ENCODE results near the gene FAHD1. TPM values are rescaled to one million over a fixed set of nuclear protein-coding genes. Genes with fewer than 3 reads are reported as not detected.

Gene FAHD1
- total and polyA plus RNA-seq, 9 of the 15 experiments (the other 6 are each of a cell fraction or from before 2014, with no cell fraction given) = 2.2 to 20.9 (median 10.7) TPM

DNA sequence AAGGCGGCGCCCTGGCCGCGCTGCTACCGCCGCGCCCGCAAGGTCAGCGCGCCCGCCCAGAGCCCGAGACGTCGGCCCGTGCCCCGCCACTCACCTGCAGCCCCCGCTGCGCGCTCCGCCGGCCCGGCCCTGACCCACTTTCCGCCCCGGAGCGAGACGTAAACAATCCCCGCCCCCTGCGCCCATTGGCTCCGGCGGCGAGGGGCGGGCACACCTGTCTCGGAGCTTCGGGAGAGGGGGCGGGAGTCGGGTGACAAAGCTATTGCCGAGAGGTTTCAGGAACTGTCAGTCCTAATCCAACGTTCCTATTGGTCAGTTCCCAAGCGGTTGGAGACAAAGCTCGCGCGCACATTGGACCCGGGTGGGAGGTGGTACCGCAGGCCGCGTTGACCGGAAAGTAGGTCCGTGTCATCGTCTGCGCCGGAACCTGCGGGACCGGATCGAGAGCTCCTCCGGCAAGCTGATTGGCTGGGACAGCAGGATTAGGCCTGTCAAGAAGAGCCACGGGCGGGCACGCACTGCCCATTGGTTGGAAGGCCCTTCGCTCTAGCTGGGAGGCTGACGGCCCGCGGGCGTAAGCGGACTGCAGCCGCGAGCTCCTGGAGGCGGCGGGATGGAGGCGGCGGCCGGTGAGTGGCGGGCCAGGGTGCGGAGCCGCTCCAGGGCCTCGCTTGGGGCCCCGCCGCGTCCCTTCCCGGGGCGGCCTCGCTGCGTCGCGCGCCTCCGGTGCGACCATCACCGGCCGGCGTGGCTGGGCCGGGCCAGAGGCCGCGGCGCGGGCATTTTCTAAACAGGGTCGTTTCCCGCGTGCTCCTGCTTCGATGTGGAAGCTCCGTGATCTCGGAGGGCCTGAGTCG lies 44.4 kb upstream of the FAHD1 start, which contains the start of the genes NUBP2 and SPSB3 (continued):
- TF ChIP-seq, protein P1, sequence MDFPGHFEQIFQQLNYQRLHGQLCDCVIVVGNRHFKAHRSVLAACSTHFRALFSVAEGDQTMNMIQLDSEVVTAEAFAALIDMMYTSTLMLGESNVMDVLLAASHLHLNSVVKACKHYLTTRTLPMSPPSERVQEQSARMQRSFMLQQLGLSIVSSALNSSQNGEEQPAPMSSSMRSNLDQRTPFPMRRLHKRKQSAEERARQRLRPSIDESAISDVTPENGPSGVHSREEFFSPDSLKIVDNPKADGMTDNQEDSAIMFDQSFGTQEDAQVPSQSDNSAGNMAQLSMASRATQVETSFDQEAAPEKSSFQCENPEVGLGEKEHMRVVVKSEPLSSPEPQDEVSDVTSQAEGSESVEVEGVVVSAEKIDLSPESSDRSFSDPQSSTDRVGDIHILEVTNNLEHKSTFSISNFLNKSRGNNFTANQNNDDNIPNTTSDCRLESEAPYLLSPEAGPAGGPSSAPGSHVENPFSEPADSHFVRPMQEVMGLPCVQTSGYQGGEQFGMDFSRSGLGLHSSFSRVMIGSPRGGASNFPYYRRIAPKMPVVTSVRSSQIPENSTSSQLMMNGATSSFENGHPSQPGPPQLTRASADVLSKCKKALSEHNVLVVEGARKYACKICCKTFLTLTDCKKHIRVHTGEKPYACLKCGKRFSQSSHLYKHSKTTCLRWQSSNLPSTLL (IDR thresholded peaks at IDR 0.05) = peak; percentile 96
- no peak for TF ChIP-seq ELF4 (CRISPR knock-in tag; IDR thresholded peaks at IDR 0.05)
- no peak for TF ChIP-seq U2AF2 (optimal IDR thresholded peaks at IDR 0.05; ENCODE audit: low read depth, low read length)
- TF ChIP-seq, protein P2, sequence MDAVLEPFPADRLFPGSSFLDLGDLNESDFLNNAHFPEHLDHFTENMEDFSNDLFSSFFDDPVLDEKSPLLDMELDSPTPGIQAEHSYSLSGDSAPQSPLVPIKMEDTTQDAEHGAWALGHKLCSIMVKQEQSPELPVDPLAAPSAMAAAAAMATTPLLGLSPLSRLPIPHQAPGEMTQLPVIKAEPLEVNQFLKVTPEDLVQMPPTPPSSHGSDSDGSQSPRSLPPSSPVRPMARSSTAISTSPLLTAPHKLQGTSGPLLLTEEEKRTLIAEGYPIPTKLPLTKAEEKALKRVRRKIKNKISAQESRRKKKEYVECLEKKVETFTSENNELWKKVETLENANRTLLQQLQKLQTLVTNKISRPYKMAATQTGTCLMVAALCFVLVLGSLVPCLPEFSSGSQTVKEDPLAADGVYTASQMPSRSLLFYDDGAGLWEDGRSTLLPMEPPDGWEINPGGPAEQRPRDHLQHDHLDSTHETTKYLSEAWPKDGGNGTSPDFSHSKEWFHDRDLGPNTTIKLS (IDR thresholded peaks at IDR 0.05; ENCODE audit: borderline replicate concordance, low read depth) = peak; percentile 90
- TF ChIP-seq, protein P3, sequence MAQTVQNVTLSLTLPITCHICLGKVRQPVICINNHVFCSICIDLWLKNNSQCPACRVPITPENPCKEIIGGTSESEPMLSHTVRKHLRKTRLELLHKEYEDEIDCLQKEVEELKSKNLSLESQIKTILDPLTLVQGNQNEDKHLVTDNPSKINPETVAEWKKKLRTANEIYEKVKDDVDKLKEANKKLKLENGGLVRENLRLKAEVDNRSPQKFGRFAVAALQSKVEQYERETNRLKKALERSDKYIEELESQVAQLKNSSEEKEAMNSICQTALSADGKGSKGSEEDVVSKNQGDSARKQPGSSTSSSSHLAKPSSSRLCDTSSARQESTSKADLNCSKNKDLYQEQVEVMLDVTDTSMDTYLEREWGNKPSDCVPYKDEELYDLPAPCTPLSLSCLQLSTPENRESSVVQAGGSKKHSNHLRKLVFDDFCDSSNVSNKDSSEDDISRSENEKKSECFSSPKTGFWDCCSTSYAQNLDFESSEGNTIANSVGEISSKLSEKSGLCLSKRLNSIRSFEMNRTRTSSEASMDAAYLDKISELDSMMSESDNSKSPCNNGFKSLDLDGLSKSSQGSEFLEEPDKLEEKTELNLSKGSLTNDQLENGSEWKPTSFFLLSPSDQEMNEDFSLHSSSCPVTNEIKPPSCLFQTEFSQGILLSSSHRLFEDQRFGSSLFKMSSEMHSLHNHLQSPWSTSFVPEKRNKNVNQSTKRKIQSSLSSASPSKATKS (CRISPR knock-in tag; IDR thresholded peaks at IDR 0.05) = no peak
- no peak for TF ChIP-seq NCOA1 (IDR thresholded peaks at IDR 0.05; ENCODE audit: low read depth)
- no peak for TF ChIP-seq NCOA4 (IDR thresholded peaks at IDR 0.05; ENCODE audit: partially characterized antibody)
- TF ChIP-seq MECOM (CRISPR knock-in tag; IDR thresholded peaks at IDR 0.05) = no peak
- TF ChIP-seq ZNF282 (CRISPR knock-in tag; IDR thresholded peaks at IDR 0.05) = no peak
- TF ChIP-seq HDAC8 (tag; IDR thresholded peaks at IDR 0.05) = no peak
- no peak for TF ChIP-seq ZNF347 (CRISPR knock-in tag; IDR thresholded peaks at IDR 0.05; ENCODE audit: low read depth)
- TF ChIP-seq TBL1XR1 (IDR thresholded peaks at IDR 0.05; ENCODE audit: low read length in 2 of 2) = peak in 1 of 2 experiments; percentile 72; a peak in 1 of 4 replicates
- TF ChIP-seq, protein P4, sequence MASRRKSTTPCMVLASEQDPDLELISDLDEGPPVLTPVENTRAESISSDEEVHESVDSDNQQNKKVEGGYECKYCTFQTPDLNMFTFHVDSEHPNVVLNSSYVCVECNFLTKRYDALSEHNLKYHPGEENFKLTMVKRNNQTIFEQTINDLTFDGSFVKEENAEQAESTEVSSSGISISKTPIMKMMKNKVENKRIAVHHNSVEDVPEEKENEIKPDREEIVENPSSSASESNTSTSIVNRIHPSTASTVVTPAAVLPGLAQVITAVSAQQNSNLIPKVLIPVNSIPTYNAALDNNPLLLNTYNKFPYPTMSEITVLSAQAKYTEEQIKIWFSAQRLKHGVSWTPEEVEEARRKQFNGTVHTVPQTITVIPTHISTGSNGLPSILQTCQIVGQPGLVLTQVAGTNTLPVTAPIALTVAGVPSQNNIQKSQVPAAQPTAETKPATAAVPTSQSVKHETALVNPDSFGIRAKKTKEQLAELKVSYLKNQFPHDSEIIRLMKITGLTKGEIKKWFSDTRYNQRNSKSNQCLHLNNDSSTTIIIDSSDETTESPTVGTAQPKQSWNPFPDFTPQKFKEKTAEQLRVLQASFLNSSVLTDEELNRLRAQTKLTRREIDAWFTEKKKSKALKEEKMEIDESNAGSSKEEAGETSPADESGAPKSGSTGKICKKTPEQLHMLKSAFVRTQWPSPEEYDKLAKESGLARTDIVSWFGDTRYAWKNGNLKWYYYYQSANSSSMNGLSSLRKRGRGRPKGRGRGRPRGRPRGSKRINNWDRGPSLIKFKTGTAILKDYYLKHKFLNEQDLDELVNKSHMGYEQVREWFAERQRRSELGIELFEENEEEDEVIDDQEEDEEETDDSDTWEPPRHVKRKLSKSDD (conservative IDR thresholded peaks at IDR 0.05; ENCODE audit: low read length) = no peak
- TF ChIP-seq SLC30A9 (CRISPR knock-in tag; IDR thresholded peaks at IDR 0.05) = no peak
- TF ChIP-seq GABPA (tag; conservative IDR thresholded peaks at IDR 0.05; ENCODE audit: low read depth) = peak; percentile 99
- TF ChIP-seq, protein P5, sequence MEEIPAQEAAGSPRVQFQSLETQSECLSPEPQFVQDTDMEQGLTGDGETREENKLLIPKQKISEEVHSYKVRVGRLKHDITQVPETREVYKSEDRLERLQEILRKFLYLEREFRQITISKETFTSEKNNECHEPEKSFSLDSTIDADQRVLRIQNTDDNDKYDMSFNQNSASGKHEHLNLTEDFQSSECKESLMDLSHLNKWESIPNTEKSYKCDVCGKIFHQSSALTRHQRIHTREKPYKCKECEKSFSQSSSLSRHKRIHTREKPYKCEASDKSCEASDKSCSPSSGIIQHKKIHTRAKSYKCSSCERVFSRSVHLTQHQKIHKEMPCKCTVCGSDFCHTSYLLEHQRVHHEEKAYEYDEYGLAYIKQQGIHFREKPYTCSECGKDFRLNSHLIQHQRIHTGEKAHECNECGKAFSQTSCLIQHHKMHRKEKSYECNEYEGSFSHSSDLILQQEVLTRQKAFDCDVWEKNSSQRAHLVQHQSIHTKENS (CRISPR knock-in tag; IDR thresholded peaks at IDR 0.05) = no peak
- no peak for TF ChIP-seq HOXB6 (CRISPR knock-in tag; IDR thresholded peaks at IDR 0.05; ENCODE audit: borderline replicate concordance)
- TF ChIP-seq ZBTB7A (IDR thresholded peaks at IDR 0.05; ENCODE audit: borderline replicate concordance, control insufficient read depth, low read depth, low read length) = peak; percentile 22; the same call in 1 of the 2 replicates

Measured in K562 (cell line).